HepG2 (cell line): Measurements from ENCODE around the gene SHANK3.
"Not testable (repeated sequence)": the region's sequence is repeated elsewhere in the genome, so short reads cannot be mapped to it uniquely, and the experiment has no call there.

Experiments used
- KLF9 ChIP-seq: IDR thresholded peaks from 2 replicates; pipeline ENCODE4 v1.6.1; 2016; ENCODE audit warnings: low read depth
- ZFX ChIP-seq: sonication (generic); formaldehyde crosslinking; IDR thresholded peaks from 2 replicates; pipeline ENCODE4 v1.4.0; 2020; ENCODE audit warnings: mild to moderate bottlenecking, low read depth, missing genetic modification reagents, moderate library complexity
- ZNF274 ChIP-seq: sonication (generic); formaldehyde crosslinking; IDR thresholded peaks from 2 replicates; pipeline ENCODE4 v1.5.1; 2020; ENCODE audit warnings: mild to moderate bottlenecking, missing genetic modification reagents
- TF ChIP-seq, protein P1 (sequence below): sonication (generic); formaldehyde crosslinking; IDR thresholded peaks from 2 replicates; pipeline ENCODE4 v1.5.0; 2020; ENCODE audit warnings: mild to moderate bottlenecking, missing genetic modification reagents, moderate library complexity

DNA sequence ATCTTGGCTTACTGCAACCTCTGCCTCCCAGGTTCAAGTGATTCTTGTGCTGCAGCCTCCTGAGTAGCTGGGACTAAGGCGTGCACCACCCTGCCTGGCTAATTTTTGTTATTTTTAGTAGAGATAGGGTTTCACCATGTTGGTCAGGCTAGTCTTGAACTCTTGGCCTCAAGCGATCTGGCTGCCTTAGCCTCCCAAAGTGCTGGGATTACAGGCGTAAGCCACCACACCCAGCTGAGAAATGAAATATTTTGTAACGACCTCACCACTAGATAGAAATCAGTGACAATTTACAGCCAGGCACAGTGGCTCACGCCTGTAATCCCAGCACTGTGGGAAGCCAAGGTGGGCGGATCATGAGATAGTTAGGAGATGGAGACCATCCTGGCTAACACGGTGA, 12.9 kb upstream of the SHANK3 start:
- TF ChIP-seq, protein P1, sequence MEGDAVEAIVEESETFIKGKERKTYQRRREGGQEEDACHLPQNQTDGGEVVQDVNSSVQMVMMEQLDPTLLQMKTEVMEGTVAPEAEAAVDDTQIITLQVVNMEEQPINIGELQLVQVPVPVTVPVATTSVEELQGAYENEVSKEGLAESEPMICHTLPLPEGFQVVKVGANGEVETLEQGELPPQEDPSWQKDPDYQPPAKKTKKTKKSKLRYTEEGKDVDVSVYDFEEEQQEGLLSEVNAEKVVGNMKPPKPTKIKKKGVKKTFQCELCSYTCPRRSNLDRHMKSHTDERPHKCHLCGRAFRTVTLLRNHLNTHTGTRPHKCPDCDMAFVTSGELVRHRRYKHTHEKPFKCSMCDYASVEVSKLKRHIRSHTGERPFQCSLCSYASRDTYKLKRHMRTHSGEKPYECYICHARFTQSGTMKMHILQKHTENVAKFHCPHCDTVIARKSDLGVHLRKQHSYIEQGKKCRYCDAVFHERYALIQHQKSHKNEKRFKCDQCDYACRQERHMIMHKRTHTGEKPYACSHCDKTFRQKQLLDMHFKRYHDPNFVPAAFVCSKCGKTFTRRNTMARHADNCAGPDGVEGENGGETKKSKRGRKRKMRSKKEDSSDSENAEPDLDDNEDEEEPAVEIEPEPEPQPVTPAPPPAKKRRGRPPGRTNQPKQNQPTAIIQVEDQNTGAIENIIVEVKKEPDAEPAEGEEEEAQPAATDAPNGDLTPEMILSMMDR (CRISPR knock-in tag) = not testable (repeated sequence)
- TF ChIP-seq ZFX, KLF9, ZNF274 (CRISPR knock-in tag): not testable (repeated sequence)
